ENCODE measurements around the gene LIMA1.
A peak's percentile ranks its signal among the peaks of the same experiment; 100 is the strongest.
"Not testable (repeated sequence)": the region's sequence is repeated elsewhere in the genome, so short reads cannot be mapped to it uniquely, and the experiment has no call there.

The LIMA1 gene

GRCh38 chr12:50251619-50252252 is 31.6 kb downstream of the LIMA1 start:
- no peak overlapping the region for H3K4me3 ChIP-seq (ENCODE audit: low read depth, low read length)
- DNase-seq (ENCODE audit: low read depth): no peak
- no peak for TF ChIP-seq POLR2A (IDR thresholded peaks at IDR 0.05; ENCODE audit: extremely low read depth, insufficient read length)
- TF ChIP-seq MYC (IDR thresholded peaks at IDR 0.05; ENCODE audit: low read depth, low read length): no peak
- TF ChIP-seq, protein P1, sequence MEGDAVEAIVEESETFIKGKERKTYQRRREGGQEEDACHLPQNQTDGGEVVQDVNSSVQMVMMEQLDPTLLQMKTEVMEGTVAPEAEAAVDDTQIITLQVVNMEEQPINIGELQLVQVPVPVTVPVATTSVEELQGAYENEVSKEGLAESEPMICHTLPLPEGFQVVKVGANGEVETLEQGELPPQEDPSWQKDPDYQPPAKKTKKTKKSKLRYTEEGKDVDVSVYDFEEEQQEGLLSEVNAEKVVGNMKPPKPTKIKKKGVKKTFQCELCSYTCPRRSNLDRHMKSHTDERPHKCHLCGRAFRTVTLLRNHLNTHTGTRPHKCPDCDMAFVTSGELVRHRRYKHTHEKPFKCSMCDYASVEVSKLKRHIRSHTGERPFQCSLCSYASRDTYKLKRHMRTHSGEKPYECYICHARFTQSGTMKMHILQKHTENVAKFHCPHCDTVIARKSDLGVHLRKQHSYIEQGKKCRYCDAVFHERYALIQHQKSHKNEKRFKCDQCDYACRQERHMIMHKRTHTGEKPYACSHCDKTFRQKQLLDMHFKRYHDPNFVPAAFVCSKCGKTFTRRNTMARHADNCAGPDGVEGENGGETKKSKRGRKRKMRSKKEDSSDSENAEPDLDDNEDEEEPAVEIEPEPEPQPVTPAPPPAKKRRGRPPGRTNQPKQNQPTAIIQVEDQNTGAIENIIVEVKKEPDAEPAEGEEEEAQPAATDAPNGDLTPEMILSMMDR (IDR thresholded peaks at IDR 0.05; ENCODE audit: low read depth, low read length): no peak
- TF ChIP-seq MAX (IDR thresholded peaks at IDR 0.05; ENCODE audit: low read depth, low read length): no peak

GRCh38 chr12:50249464-50250182 is 33.7 kb downstream of the LIMA1 start:
- TF ChIP-seq, protein P1 (IDR thresholded peaks at IDR 0.05; ENCODE audit: low read depth, low read length): no peak
- TF ChIP-seq POLR2A (IDR thresholded peaks at IDR 0.05; ENCODE audit: extremely low read depth, insufficient read length) (no peak), MAX (IDR thresholded peaks at IDR 0.05; ENCODE audit: low read depth, low read length) (no peak), MYC (IDR thresholded peaks at IDR 0.05; ENCODE audit: low read depth, low read length) (no peak)
- H3K4me3 ChIP-seq (ENCODE audit: low read depth, low read length): no peak overlapping the region
- no peak for DNase-seq (ENCODE audit: low read depth)

DNA sequence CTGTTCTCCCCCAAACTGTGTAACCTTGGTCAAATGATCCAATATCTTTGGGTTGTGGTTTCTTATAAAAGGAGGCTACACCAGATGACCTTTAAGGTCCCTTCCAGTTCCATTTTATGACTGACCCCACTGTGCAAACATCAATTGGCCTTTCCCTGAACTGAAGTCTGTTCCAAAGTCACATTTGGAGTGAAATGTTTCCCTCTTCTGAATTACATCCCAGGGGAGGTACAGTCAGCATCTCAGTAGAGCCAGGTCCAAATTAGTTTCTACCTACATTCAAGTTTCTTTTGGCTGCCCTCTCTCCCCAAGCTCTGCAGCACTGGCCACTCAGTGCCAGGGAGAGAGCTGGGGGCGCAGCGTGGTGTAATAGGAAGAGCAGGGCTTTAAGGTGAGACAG is 34.4 kb downstream of the LIMA1 start:
- no peak for DNase-seq (ENCODE audit: low read depth)
- TF ChIP-seq MYC (IDR thresholded peaks at IDR 0.05; ENCODE audit: low read depth, low read length) (no peak), MAX (IDR thresholded peaks at IDR 0.05; ENCODE audit: low read depth, low read length) (no peak), POLR2A (IDR thresholded peaks at IDR 0.05; ENCODE audit: extremely low read depth, insufficient read length) (no peak)
- no peak overlapping the region for H3K4me3 ChIP-seq (ENCODE audit: low read depth, low read length)

DNA sequence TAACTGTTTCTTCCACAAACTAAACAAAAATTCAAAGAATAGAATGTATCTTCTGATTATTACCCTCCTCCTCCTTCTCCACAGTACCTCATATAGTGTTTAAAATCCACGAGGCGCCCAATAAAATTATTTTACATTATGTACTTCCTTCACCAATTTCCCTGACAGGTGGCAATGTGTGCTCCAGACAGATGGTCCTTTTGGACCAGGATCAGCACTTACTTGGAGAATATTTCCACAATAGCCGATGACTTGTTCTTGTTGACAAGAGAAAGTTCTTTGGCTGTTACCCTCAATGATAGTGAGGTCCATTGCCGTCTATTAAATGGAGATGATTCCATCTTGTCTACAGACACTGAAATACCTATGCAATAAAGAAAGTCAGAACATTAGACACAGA is 34.9 kb downstream of the LIMA1 start:
- DNase-seq (ENCODE audit: low read depth): no peak
- TF ChIP-seq, protein P1 (IDR thresholded peaks at IDR 0.05; ENCODE audit: low read depth, low read length): no peak
- TF ChIP-seq MYC (IDR thresholded peaks at IDR 0.05; ENCODE audit: low read depth, low read length) (no peak), POLR2A (IDR thresholded peaks at IDR 0.05; ENCODE audit: extremely low read depth, insufficient read length) (no peak), MAX (IDR thresholded peaks at IDR 0.05; ENCODE audit: low read depth, low read length) (no peak)
- no peak overlapping the region for H3K4me3 ChIP-seq (ENCODE audit: low read depth, low read length)

DNA sequence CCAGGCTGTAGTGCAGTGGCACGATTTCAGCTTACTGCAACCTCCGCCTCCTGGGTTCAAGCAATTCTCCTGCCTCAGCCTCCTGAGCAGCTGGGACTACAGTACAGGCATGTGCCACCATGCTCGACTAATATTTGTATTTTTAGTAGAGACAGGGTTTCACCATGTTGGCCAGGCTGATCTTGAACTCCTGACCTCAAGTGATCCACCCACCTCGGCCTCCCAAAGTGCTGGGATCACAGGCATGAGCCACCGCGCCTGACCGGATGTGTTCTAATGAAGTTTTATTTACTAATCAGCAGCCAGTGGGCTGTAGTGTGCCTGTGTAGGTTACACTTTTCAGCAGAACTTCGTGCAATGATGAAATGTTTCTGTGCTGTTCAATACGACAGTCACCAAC is 35.7 kb downstream of the LIMA1 start:
- DNase-seq (ENCODE audit: low read depth); H3K4me3 ChIP-seq (ENCODE audit: low read depth, low read length): not testable (repeated sequence)

GRCh38 chr12:50246873-50247612 is 36.3 kb downstream of the LIMA1 start:
- TF ChIP-seq POLR2A (IDR thresholded peaks at IDR 0.05; ENCODE audit: extremely low read depth, insufficient read length) (no peak), MAX (IDR thresholded peaks at IDR 0.05; ENCODE audit: low read depth, low read length) (no peak), MYC (IDR thresholded peaks at IDR 0.05; ENCODE audit: low read depth, low read length) (no peak)
- TF ChIP-seq, protein P1 (IDR thresholded peaks at IDR 0.05; ENCODE audit: low read depth, low read length): no peak
- no peak overlapping the region for H3K4me3 ChIP-seq (ENCODE audit: low read depth, low read length)
- DNase-seq (ENCODE audit: low read depth): peak; percentile 75

All from NB4 (cell line).